Liver (tissue), 9 donors: ENCODE results near the gene E2F2. TPM values are rescaled to one million over a fixed set of nuclear protein-coding genes. Genes with fewer than 3 reads are reported as not detected.

Experiments
- DNase-seq: peaks from one replicate; pipeline ENCODE4 v3.0.0-alpha.2; 2017; ENCODE audit warnings: low spot score
- H3K27ac ChIP-seq, 2 donors: one replicate each; pipeline ENCODE4 v1.7.0; 2013; ENCODE audit warnings: inconsistent platforms in 2 of 2, low read length in 2 of 2, control low read depth in 1 of 2, low read depth in 1 of 2, mild to moderate bottlenecking in 1 of 2
- H3K27me3 ChIP-seq, 4 donors: one replicate each; pipeline versions ENCODE4 v1.6.1 to v1.7.0; 2013; ENCODE audit warnings: low read length in 3 of 4, inconsistent platforms in 1 of 4, mild to moderate bottlenecking in 1 of 4, moderate library complexity in 1 of 4; ENCODE audit not compliant: control insufficient read depth in 4 of 4, insufficient read depth in 4 of 4
- H3K36me3 ChIP-seq, 4 donors: one replicate each; pipeline versions ENCODE4 v1.6.1 to v1.7.0; 2013; ENCODE audit warnings: low read length in 3 of 4, mild to moderate bottlenecking in 3 of 4, low read depth in 1 of 4, moderate library complexity in 1 of 4; ENCODE audit not compliant: control insufficient read depth in 4 of 4, insufficient read depth in 3 of 4
- H3K4me1 ChIP-seq, 4 donors: one replicate each; pipeline versions ENCODE4 v1.6.1 to v1.7.0; 2013; ENCODE audit warnings: low read length in 3 of 4, mild to moderate bottlenecking in 3 of 4, moderate library complexity in 1 of 4; ENCODE audit not compliant: control insufficient read depth in 4 of 4, insufficient read depth in 4 of 4
- H3K4me3 ChIP-seq, 3 donors: one replicate each; pipeline versions ENCODE4 v1.6.1 to v1.7.0; 2013; ENCODE audit warnings: low read length in 3 of 3, control low read depth in 1 of 3, low read depth in 1 of 3, mild to moderate bottlenecking in 1 of 3
- H3K9ac ChIP-seq, 2 donors: one replicate each; pipeline ENCODE4 v1.7.0; 2013; ENCODE audit warnings: low read length in 2 of 2, mild to moderate bottlenecking in 2 of 2, moderate library complexity in 2 of 2, control low read depth in 1 of 2, low read depth in 1 of 2
- H3K9me3 ChIP-seq, 4 donors: one replicate each; pipeline versions ENCODE4 v1.6.1 to v1.7.0; 2013; ENCODE audit warnings: low read length in 3 of 4; ENCODE audit not compliant: control insufficient read depth in 4 of 4
- EGR1 ChIP-seq, 2 donors: IDR thresholded peaks; 2 replicates each; pipeline ENCODE4 v1.6.1; 2016 to 2018; ENCODE audit warnings: antibody characterized with exemption in 2 of 2, low read depth in 2 of 2
- FOXA1 ChIP-seq: IDR thresholded peaks from 2 replicates; pipeline ENCODE4 v1.6.1; 2016; ENCODE audit warnings: antibody characterized with exemption
- FOXA2 ChIP-seq: IDR thresholded peaks from 2 replicates; pipeline ENCODE4 v1.6.1; 2016; ENCODE audit warnings: antibody characterized with exemption
- GABPA ChIP-seq, 2 donors: IDR thresholded peaks in 1 of 2; conservative IDR thresholded peaks in 1 of 2; 2 replicates each; pipeline ENCODE4 v1.6.1; 2016; ENCODE audit warnings: antibody characterized with exemption in 2 of 2, mild to moderate bottlenecking in 1 of 2, moderate library complexity in 1 of 2
- HNF4A ChIP-seq, 2 donors: conservative IDR thresholded peaks; 2 replicates each; pipeline ENCODE4 v1.6.1; 2016; ENCODE audit warnings: antibody characterized with exemption in 2 of 2, mild to moderate bottlenecking in 2 of 2
- HNF4G ChIP-seq: IDR thresholded peaks from 2 replicates; pipeline ENCODE4 v1.6.1; 2016; ENCODE audit warnings: antibody characterized with exemption
- JUND ChIP-seq, 2 donors: IDR thresholded peaks; 2 replicates each; pipeline ENCODE4 v1.6.1; 2016; ENCODE audit warnings: antibody characterized with exemption in 2 of 2
- MAX ChIP-seq: IDR thresholded peaks from 2 replicates; pipeline ENCODE4 v1.6.1; 2016; ENCODE audit warnings: antibody characterized with exemption
- NR2F2 ChIP-seq: IDR thresholded peaks from 2 replicates; pipeline ENCODE4 v1.6.1; 2016; ENCODE audit warnings: antibody characterized with exemption
- RAD21 ChIP-seq, 2 donors: IDR thresholded peaks; 2 replicates each; pipeline ENCODE4 v1.6.1; 2016; ENCODE audit warnings: antibody characterized with exemption in 2 of 2, mild to moderate bottlenecking in 2 of 2
- RXRA ChIP-seq, 2 donors: IDR thresholded peaks; 2 replicates each; pipeline ENCODE4 v1.6.1; 2017 to 2018; ENCODE audit warnings: antibody characterized with exemption in 2 of 2, mild to moderate bottlenecking in 1 of 2
- SP1 ChIP-seq: IDR thresholded peaks from 2 replicates; pipeline ENCODE4 v1.6.1; 2018; ENCODE audit warnings: antibody characterized with exemption, mild to moderate bottlenecking
- TAF1 ChIP-seq: conservative IDR thresholded peaks from 2 replicates; pipeline ENCODE4 v1.6.1; 2016; ENCODE audit warnings: antibody characterized with exemption, mild to moderate bottlenecking
- YY1 ChIP-seq: IDR thresholded peaks from 2 replicates; pipeline ENCODE4 v1.6.1; 2016; ENCODE audit warnings: antibody characterized with exemption, mild to moderate bottlenecking
- ZBTB33 ChIP-seq: IDR thresholded peaks from 2 replicates; pipeline ENCODE4 v1.6.1; 2016; ENCODE audit warnings: antibody characterized with exemption
- WGBS: extraction: QIAGEN DNeasy Blood & Tissue Kit; methylation state at CpG from one replicate; pipeline ENCODE4 v1.1.7; 2013; 5-methylcytosine and 5-hydroxymethylcytosine counted together
- polyA plus RNA-seq, 2 donors: library from polyadenylated mRNA; stranded (reverse) in 1 of 2; unstranded in 1 of 2; fragments of 200-250 nt in 1 of 2; fragments of >200 nt in 1 of 2; fragmentation: Nextera tagmentation in 1 of 2; extraction: Ambion mirVana in 1 of 2; gene quantifications; one replicate each; pipeline versions ENCODE4 v1.2.1 to v1.2.3, GENCODE V29; 2013 to 2015
- total RNA-seq, 2 donors: library from RNA; depleted of rRNA; stranded (reverse); fragments of >200 nt; gene quantifications; one replicate each; pipeline ENCODE4 v1.2.3, GENCODE V29; 2014
- TF ChIP-seq, protein P1 (sequence below): IDR thresholded peaks from 2 replicates; pipeline ENCODE4 v1.6.1; 2016; ENCODE audit warnings: antibody characterized with exemption
- TF ChIP-seq, protein P2 (sequence below): IDR thresholded peaks from 2 replicates; pipeline ENCODE4 v1.6.1; 2016; ENCODE audit warnings: antibody characterized with exemption, mild to moderate bottlenecking
- TF ChIP-seq, protein P3 (sequence below): fragments of 150-350 bp; IDR thresholded peaks from 2 replicates; pipeline ENCODE4 v1.5.1; 2017; ENCODE audit warnings: improper control_type of control experiment, low read depth, low read length; ENCODE audit not compliant: missing input control
- donor health status: healthy.
- donor health status: healthy.
- donor health status: healthy.
- donor health status: healthy.
- donor health status: healthy.

E2F2 gene
- total and polyA plus RNA-seq, 4 donors = 0.08 to 79.9 (median 0.44) TPM

- H3K36me3 ChIP-seq = no peaks in the 10 kb centered on the region
- H3K9ac ChIP-seq = no peak overlapping the region
- TF ChIP-seq TAF1 (no peak), EGR1 (IDR thresholded peaks at IDR 0.05; ENCODE audit: low read depth in 2 of 2) (no peak), FOXA1 (no peak), RAD21 (IDR thresholded peaks at IDR 0.05) (no peak), JUND (IDR thresholded peaks at IDR 0.05) (no peak), FOXA2 (no peak), HNF4G (no peak), GABPA (IDR thresholded peaks at IDR 0.05 in 1 of 2, conservative IDR thresholded peaks at IDR 0.05 in 1 of 2) (no peak), HNF4A (conservative IDR thresholded peaks at IDR 0.05) (no peak), YY1 (no peak), ZBTB33 (no peak), RXRA (IDR thresholded peaks at IDR 0.05) (no peak), MAX (no peak), NR2F2 (no peak), SP1 (no peak)
- TF ChIP-seq, protein P1, sequence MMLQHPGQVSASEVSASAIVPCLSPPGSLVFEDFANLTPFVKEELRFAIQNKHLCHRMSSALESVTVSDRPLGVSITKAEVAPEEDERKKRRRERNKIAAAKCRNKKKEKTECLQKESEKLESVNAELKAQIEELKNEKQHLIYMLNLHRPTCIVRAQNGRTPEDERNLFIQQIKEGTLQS = no peak
- TF ChIP-seq, protein P2, sequence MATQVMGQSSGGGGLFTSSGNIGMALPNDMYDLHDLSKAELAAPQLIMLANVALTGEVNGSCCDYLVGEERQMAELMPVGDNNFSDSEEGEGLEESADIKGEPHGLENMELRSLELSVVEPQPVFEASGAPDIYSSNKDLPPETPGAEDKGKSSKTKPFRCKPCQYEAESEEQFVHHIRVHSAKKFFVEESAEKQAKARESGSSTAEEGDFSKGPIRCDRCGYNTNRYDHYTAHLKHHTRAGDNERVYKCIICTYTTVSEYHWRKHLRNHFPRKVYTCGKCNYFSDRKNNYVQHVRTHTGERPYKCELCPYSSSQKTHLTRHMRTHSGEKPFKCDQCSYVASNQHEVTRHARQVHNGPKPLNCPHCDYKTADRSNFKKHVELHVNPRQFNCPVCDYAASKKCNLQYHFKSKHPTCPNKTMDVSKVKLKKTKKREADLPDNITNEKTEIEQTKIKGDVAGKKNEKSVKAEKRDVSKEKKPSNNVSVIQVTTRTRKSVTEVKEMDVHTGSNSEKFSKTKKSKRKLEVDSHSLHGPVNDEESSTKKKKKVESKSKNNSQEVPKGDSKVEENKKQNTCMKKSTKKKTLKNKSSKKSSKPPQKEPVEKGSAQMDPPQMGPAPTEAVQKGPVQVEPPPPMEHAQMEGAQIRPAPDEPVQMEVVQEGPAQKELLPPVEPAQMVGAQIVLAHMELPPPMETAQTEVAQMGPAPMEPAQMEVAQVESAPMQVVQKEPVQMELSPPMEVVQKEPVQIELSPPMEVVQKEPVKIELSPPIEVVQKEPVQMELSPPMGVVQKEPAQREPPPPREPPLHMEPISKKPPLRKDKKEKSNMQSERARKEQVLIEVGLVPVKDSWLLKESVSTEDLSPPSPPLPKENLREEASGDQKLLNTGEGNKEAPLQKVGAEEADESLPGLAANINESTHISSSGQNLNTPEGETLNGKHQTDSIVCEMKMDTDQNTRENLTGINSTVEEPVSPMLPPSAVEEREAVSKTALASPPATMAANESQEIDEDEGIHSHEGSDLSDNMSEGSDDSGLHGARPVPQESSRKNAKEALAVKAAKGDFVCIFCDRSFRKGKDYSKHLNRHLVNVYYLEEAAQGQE = no peak
- TF ChIP-seq, protein P3, sequence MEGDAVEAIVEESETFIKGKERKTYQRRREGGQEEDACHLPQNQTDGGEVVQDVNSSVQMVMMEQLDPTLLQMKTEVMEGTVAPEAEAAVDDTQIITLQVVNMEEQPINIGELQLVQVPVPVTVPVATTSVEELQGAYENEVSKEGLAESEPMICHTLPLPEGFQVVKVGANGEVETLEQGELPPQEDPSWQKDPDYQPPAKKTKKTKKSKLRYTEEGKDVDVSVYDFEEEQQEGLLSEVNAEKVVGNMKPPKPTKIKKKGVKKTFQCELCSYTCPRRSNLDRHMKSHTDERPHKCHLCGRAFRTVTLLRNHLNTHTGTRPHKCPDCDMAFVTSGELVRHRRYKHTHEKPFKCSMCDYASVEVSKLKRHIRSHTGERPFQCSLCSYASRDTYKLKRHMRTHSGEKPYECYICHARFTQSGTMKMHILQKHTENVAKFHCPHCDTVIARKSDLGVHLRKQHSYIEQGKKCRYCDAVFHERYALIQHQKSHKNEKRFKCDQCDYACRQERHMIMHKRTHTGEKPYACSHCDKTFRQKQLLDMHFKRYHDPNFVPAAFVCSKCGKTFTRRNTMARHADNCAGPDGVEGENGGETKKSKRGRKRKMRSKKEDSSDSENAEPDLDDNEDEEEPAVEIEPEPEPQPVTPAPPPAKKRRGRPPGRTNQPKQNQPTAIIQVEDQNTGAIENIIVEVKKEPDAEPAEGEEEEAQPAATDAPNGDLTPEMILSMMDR = no peak
- whole genome bisulfite sequencing = 5% methylated on average over 66 of the region's 66 CpGs
- H3K27ac ChIP-seq = peak overlapping the region; percentile 66 to 69
- no peak for DNase-seq
- H3K4me3 ChIP-seq = peak overlapping the region in 1 of 3 donors; percentile 43
- no peaks in the 10 kb centered on the region for H3K9me3 ChIP-seq
- peaks cover 0 to 3% (median under 1%) of the 10 kb centered on the region in 4 donors for H3K4me1 ChIP-seq
- H3K27me3 ChIP-seq = peaks cover 0 to 4% (median 2%) of the 10 kb centered on the region in 4 donors
Observed at GRCh38 chr1:23567996-23568607, 37.1 kb upstream of the E2F2 start.
